GM18868 (cell line): ENCODE results near the gene TXNDC5.

Source experiments
- ATAC-seq: cut with Tn5 transposase; IDR thresholded peaks from one replicate; pipeline ENCODE4 v1.9.1; 2021; ENCODE audit warnings: mild to moderate bottlenecking, moderate library complexity; ENCODE audit not compliant: unreplicated experiment

The TXNDC5 gene

DNA sequence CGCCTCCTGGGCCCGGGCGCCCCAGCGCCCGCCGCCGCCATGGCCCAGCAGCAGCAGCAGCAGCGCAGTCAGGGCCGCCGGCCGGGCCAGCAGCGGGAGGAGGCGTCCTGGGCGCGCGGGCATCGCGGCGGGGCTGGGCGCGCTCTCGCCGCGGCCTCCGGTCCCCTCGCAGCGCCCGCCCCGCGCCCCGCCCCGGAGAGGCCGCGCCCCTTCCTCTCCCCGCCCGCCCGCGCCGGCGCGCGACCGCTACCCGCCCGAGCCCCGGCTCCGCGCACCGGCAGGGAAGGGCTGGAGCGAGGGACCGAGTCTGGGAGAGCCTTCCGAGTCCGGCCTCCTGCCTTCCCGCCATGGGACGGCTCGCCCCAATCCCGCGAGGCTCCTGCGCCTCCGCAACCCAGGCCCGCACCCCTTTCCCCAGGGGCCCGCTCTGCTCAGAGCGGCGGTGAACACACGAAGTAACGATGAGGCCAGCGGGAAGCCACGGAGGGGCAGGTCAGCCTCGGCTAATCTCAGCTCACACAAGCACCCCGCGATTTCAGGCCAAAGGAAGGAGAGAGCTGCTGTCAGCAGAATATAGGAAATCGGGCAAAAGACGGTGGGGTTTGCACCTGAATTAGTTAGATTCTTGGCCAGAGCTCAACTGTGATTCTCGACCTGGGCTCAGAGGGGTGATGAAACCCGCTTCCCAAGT, at the start of gene TXNDC5:
TSS of gene TXNDC5 (minus strand) at position 135 of the 691 bp plus-strand sequence. CDS start at position 123, 12 bp downstream.
- ATAC-seq, result peak; percentile 75

DNA sequence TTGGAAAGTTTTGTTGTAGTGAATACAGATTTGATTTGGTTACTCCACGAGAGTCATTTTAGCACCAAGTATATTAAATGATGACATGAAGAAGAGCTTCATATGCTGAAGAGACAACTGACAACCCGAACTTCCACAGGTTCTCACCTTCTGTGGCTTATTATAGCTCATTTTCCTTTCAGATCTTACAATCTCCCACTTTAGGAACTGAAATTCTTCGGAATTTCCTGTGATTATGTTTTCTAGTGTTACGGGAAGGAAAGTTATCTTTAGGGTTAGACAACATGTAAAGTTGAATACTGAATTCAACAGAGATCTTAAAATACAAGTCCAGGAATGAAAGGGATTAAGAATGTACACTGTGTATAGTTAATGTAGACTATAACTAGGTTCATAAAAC, 49.6 kb upstream of the TXNDC5 start:
- ATAC-seq, result no peak

DNA sequence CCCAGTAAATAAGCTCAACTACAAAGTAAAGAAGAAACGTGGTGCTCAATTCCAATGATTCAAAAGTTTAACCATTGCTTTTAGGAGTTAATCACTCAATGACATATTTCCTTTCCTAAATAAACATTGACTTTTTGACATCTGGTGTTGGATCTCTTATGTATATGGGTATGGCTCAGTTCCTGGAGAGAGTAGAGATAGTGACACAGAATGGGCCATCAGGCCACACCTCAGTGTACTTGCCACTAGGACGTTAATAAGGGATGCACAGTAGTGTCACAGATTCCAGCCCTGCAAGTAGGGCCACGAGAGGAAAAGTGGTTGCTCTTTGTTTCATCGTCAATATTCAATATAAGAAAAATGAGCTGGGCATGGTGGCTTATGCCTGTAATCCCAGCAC, 48.9 kb upstream of the TXNDC5 start:
- no peak for ATAC-seq

DNA sequence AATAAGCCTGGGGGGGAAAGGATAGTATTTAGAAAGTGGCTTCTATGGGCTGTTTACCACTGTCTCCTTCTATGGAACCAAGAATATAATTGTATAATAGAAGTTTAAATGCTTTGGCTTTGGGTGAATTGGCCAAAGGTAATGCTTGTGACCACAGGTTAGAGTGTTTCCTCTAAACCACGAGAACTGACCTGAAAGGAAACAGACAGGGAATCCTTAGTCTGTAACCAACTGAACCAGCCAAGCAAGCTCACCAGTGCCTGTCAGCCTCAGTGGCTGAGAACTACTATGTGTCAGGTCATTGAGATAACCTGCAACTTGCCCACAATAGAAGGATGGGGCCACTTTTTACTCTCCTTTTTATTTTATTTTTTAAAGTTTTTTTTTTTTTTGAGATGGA, 47.9 kb upstream of the TXNDC5 start:
- no peak for ATAC-seq

DNA sequence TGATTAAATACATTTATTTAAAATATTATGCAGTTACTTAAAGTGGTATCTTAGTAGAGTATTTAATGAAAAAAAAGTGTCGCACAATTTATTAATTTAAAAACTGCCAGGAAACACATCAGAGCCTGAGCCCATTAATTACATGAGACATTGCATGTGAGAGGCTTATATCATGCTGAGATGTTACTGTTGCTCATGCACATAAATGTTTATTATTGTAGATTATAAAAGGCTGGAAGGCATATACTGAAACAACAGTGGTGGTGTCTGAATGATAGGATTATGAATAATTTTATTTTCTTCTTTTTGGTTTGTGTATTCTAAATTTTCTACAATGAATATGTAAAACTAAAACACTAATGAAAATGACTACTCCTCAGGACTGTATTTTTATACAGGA, 45.7 kb upstream of the TXNDC5 start:
- ATAC-seq, result no peak

DNA sequence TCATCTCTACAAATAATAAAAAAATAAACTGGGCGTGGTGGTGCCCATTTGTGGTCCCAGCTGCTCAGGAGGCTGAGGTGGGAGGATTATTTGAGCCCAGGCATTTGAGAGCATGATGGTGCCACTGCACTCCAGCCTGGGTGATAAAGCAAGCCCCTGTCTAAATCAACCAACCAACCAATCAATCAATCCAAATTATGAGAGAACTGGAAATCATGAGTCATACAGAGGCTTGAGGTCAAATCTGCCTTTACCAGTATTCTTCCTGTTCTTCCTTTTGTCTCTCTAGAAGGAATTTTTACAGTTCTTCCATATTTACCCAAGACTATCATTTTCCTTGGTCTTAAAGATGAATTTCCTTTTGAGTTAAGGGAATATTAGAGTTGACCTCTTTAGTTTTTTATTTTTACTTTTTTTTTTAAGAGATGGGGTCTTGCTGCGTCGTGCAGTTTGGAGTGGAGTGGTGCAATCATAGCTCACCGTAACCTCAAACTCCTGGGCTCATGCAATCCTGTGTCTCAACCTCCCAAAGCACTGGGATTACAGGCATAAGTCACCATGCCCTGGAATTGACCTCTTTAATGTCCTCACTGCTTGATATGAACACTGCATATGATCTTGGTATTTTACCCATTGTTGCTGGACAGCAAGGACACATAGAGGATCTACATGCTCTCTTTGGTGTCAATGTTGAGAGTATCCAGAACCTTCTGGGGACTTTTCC, 44.1 kb upstream of the TXNDC5 start:
- no peak for ATAC-seq

DNA sequence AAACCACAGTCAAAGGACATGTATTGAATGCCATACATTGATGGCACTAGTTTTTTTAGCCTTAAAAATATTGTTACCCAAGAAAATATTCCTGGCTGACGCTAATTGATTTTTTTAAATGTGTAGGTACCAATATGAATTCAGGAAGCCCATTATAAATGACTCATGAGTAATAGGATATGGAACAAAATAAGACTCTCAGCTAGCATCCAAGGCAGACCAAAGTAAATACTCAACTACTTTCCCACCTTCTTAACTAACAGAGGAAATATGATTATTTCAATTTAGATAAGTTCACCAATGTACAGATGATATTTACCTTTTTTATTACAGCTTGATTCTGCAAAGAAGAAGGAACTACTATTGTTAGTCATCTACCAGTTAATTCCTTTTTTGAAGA, 43.2 kb upstream of the TXNDC5 start:
- no peak for ATAC-seq

DNA sequence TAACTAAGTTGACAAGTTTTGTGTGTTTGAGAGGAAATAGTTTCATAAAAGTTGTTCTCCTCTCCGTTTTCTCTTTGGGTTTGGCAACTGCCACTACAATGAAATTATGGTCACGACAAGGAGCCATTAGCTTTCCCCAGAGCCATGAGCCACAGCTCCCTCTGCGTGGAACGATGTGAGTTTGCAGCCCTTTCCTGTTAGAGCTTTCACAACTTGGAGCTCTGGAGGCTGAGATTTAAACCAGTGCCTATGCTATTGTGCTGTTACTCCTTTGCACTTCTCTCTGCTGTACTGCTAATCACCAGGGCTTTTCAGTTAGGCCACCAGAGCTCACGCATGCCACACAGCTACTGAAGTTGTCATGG, 29.3 kb upstream of the TXNDC5 start:
- ATAC-seq, result peak; percentile 34

DNA sequence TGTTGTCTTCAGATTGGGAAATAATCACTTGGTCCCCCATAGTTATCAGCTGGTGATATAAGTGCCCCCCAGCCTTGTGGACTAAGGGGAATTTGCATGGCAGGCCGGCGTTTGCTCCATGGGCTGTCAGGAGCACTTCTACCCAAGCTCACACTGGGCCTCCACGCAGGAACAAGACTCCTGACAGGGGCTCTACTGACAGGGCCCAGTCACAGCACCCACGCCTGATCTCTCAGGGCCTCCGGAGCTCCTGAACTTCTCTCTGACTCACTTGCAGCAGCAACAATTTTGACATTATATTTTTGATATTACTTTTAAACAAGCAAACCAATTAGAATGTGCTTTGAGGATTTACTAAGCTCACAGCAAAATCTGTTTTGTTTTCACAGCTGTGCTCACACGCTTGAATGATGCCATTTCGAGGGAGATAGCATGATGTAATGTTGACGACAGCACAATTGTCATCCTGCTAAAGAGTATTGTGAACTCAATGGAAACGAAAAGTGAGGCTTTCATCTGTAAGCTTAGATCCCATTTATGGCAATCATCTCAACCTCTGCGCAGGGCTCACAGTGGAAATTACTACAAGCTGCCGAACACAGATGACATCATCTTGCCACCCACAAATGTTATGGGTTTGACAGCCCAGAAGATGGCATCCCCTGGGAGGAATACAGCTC, 28.7 kb upstream of the TXNDC5 start:
- ATAC-seq, result peak; percentile 58

DNA sequence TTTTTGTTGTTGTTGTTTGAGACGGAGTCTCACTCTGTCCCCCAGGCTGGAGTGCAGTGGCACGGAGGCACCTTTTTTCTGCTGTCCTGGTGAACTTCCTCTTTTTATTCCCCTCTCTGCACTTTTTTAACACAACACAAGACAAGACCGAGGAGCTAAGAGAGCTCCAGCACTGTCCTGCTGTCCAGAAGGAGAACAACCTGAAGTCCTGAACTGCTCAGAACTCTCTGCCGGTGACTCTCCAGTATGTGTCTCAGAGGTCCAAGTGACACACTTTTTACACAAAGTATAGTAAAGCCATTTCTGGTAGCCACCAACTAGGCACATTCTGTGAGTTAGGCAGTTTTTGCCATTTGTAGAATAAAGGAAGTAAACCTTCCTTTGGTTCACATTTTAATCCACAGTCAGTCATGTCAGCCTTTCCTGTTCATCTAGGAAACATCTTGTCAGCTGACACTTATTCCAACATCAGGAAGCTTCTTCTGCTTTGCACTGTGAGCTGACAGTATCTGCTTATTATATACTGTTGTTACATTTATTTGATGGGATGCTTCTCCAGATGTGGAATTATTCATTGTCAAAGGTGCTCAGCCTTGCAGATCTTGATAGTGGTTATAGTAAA, 28.1 kb upstream of the TXNDC5 start:
- no peak for ATAC-seq

DNA sequence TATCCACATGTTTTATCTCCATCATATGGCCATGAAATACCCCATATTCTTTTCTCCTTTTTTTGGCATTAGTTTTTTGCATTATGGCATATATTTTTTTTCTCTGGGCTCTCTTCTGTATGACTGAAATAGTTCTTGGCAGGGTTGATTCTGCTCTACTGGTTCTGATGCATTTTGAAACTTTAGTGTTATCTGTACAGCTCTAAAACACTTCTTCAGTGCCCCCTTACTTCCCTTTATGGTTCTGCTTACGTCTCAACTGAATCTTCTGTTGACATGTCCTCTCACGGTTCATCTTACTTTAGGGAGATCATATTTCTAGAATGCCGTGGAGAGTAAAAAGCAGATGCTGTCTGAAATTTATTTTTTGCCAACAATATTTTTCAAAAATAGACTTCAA, 23.2 kb upstream of the TXNDC5 start:
- peak; percentile 100 for ATAC-seq

DNA sequence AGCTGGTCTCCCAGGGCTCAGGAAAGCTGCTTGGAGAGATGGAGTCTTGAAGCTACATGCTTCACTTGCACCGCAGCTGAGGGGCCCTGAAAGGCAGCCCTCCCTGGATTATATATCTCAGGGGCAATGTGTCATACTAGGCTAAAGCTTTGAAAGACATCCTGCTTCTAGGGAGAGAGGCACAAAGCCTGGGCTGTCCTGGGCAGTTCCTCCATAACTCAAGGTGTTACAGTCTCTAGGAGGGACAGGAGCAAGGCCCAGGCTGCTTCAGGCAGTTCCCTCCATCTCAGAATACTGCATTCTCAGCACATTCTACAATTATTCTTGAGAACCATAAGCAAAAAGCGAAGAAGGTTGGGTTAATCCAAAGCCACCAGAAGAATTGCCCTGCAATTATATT, 22.0 kb upstream of the TXNDC5 start:
- ATAC-seq, result no peak

DNA sequence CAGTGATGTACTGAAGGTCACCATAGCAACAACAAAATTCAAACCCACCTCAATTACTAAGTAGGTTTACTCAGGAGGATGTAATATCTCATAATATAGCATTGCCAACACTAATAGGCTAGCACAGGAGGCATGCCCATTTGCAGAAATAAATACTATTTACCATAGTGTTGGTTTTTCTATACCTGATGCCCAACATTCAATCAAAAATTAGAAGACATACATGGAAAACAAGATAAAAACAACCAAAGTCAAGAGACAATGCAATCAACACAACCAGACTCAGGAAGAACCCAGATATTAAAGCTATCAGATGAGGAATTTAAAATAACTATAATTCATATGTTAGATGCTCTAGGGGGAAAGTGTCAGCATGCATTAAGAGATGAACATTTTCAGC, 14.3 kb upstream of the TXNDC5 start:
- no peak for ATAC-seq

DNA sequence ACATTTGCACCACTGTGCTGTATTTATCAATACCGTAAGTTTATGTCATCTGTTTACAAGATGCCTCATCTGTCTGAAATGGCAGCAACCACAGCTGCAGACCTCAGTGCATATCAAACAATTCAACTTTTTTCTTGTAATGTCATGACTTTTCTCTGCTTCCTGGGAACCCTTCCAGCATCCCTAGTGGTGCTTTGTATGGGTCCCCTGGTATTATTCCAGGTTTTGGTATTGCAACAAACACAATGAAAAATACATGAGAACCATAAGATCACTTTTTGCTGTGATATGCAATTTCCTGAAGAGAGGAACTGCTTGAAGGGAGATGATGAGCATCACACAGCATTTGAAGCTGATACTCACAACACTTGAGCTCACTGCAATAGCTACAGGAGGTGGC, 12.0 kb upstream of the TXNDC5 start:
- no peak for ATAC-seq

DNA sequence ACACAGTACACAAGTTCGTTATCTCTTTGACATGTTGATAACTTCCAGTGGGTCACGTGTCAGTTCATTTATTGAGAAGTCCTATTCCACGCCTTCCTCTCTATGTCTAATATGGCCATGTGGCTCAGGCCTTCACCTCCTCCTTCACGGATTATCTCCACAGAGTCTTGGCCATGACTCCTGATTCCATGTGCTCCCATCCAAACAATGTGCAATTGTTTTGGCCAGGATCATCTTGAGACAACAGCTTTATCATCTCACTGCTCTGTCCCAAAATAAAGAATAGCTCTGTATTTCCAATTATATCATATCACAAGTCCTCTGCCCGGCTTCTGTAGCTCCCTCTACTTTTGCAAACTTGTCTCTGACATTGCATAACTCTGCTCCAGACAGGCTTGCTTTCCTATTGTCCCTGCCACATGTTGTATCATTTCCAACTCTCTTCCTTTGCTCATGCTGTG, 11.1 kb upstream of the TXNDC5 start:
- ATAC-seq, result no peak

DNA sequence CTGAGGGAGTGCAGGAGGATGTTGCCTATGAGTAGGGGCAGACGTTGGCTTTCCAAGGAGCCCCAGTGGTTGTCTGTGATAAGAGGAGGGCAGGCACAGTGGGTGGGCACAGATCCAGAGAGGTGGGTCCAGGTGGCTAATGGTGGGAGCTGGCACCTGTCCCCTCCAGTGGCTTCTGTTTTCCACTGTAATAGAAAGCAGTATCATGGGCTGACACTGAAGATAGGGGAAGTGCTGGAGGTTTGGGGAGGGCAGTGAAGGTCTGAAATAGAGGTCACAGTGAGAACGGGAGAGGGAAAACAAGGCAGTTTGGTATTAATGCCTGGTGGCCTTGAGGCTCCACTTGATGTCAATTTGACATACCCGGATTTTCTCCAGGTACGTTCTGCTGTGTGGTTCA, 10.5 kb upstream of the TXNDC5 start:
- no peak for ATAC-seq

DNA sequence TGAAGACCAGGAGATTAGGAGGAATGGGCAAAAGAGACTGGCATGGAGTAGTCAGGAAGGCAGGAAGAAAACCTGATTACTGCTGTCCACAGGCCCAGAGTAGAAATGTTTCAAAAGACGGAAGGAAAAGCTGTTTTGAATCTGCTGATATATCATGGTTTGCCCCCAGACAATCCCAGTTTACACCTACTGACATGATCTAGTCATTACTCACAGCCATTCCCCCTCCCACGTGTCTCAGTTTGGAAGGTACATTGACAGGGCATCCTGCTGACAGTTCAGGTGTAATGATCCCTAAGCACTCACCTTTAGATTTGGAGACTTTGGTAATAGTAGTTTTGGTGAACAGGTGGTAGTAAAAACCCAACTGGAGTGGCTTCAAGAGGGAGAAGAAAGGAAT, 9.8 kb upstream of the TXNDC5 start:
- no peak for ATAC-seq

DNA sequence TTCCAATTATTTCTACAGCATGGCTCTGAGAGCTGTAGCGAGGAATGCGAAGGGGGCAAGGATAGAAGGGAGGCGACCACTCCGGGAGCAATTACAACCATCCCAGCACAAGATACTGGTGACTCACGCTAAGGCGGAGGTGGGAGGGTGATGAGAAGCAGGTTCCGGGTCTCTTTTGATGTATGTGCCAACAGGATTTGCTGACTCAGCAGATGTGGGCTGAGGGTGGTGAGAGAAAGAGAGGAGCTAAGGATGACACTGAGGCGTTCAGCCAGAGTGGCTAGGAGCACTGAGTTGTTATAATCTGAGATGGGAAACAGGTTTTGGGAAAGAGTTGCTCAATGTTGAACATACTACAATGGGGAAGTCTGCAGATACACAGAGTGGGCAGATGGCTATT, 9.3 kb upstream of the TXNDC5 start:
- no peak for ATAC-seq

DNA sequence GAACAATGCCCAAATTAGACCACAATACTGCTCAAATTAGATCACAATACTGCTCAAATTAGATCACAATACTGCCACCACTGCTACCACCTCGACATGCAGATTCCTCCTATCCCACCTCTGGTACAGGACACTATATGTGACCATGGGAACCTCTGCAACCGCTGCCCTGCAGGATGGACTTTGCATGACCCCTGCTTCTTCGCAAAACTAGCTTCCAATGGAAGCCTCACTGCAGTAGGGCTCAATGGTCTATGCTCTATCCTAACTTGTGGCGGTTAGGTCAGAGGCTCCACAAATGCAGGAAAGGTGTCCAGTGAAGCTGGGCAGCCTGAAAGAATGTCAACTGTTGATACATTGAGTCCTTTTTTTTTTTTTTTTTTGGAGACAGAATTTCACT, 7.8 kb upstream of the TXNDC5 start:
- ATAC-seq, result no peak

DNA sequence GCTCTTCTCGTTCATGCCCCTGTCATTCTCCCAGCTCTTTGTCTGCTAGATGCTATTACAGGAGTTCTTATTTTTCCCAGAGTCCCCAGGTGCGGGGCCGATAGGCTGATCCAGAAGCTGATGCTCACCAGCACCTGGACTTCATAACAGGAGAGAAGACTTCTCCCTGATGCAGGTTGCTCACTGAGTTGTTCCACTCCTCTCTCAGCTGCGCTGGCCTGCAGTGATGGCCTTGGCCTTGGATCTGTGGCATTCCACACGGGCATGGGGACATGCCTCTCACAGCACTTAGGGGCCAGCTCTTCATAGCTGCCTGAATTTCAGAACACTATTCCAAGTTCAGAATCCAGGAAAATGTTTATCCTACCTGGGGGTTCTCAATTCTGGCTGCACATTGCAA, 7.1 kb upstream of the TXNDC5 start:
- no peak for ATAC-seq

DNA sequence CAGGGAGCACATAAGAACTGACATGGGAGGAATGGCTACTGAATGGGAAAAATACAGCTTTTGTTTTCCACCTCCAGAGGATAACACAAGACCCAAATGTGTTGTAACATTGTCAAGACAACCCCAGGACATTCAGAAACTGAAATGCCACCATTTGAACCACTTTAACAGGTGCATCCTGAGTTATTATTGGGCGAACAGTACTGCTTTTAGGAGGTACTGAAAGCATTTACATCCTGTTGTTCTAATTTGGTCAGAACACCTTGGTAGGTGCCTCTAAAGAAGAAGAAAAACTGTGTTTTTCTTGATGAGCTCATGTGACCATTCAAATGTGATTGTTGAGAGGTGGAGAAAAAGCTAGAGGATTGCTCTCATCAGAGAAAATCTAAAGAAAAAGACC, 6.4 kb upstream of the TXNDC5 start:
- ATAC-seq, result peak; percentile 79
